ENCODE measurements around the gene DCUN1D1.
A peak's percentile ranks its signal among the peaks of the same experiment; 100 is the strongest.

Gene DCUN1D1

GRCh38 chr3:182989566-182989965 lies 9.2 kb upstream of the DCUN1D1 start:
- H3K4me3 ChIP-seq (ENCODE audit: insufficient read length, low read depth) = no peak overlapping the region
- DNase-seq (ENCODE audit: low read depth, low spot score) = no peak
- TF ChIP-seq YY1 (IDR thresholded peaks at IDR 0.05; ENCODE audit: insufficient read depth, insufficient read length) = no peak
- no peak for TF ChIP-seq ZNF274 (IDR thresholded peaks at IDR 0.05; ENCODE audit: low read depth, low read length)
- no peak for TF ChIP-seq SUZ12 (IDR thresholded peaks at IDR 0.05; ENCODE audit: extremely low read depth, insufficient read depth, insufficient read length)

GRCh38 chr3:182986021-182986420 lies 5.7 kb upstream of the DCUN1D1 start:
- TF ChIP-seq SUZ12 (IDR thresholded peaks at IDR 0.05; ENCODE audit: extremely low read depth, insufficient read depth, insufficient read length) = no peak
- TF ChIP-seq ZNF274 (IDR thresholded peaks at IDR 0.05; ENCODE audit: low read depth, low read length) = no peak
- Histone ChIP-seq H3K36me3 (ENCODE audit: insufficient read depth, insufficient read length, low read length) (no peaks in the 10 kb centered on the region), H3K4me1 (ENCODE audit: insufficient read depth, insufficient read length) (peaks cover 3% of the 10 kb centered on the region), H3K9me3 (ENCODE audit: insufficient read depth, low read length) (no peaks in the 10 kb centered on the region), H3K9ac (ENCODE audit: insufficient read length, low read depth) (no peak overlapping the region), H3K4me3 (ENCODE audit: insufficient read length, low read depth) (no peak overlapping the region), H3K27me3 (ENCODE audit: insufficient read depth, insufficient read length) (no peaks in the 10 kb centered on the region)
- DNase-seq (ENCODE audit: low read depth, low spot score) = no peak

More at GRCh38 chr3:182989566-182989965, 9.2 kb upstream of the DCUN1D1 start:
- H3K9ac ChIP-seq (ENCODE audit: insufficient read length, low read depth) = no peak overlapping the region
- H3K4me1 ChIP-seq (ENCODE audit: insufficient read depth, insufficient read length) = no peaks in the 10 kb centered on the region
- no peaks in the 10 kb centered on the region for H3K27me3 ChIP-seq (ENCODE audit: insufficient read depth, insufficient read length)
- H3K9me3 ChIP-seq (ENCODE audit: insufficient read depth, low read length) = no peaks in the 10 kb centered on the region
- H3K36me3 ChIP-seq (ENCODE audit: insufficient read depth, insufficient read length, low read length) = no peaks in the 10 kb centered on the region

- no peak overlapping the region for H3K4me3 ChIP-seq (ENCODE audit: insufficient read length, low read depth)
- H3K9me3 ChIP-seq (ENCODE audit: insufficient read depth, low read length) = no peaks in the 10 kb centered on the region
- TF ChIP-seq YY1 (IDR thresholded peaks at IDR 0.05; ENCODE audit: insufficient read depth, insufficient read length) (no peak), SUZ12 (IDR thresholded peaks at IDR 0.05; ENCODE audit: extremely low read depth, insufficient read depth, insufficient read length) (no peak), ZNF274 (IDR thresholded peaks at IDR 0.05; ENCODE audit: low read depth, low read length) (no peak)
- H3K27me3 ChIP-seq (ENCODE audit: insufficient read depth, insufficient read length) = no peaks in the 10 kb centered on the region
- peaks cover 5% of the 10 kb centered on the region for H3K4me1 ChIP-seq (ENCODE audit: insufficient read depth, insufficient read length)
- no peak overlapping the region for H3K9ac ChIP-seq (ENCODE audit: insufficient read length, low read depth)
- DNase-seq (ENCODE audit: low read depth, low spot score) = no peak
- H3K36me3 ChIP-seq (ENCODE audit: insufficient read depth, insufficient read length, low read length) = no peaks in the 10 kb centered on the region
These were observed 3.5 kb upstream of the DCUN1D1 start for GRCh38 chr3:182983876-182984275.

GRCh38 chr3:182981038-182981380 lies 671 bp upstream of the DCUN1D1 start:
- Histone ChIP-seq H3K36me3 (ENCODE audit: insufficient read depth, insufficient read length, low read length) (no peaks in the 10 kb centered on the region), H3K9ac (ENCODE audit: insufficient read length, low read depth) (peak overlapping the region; percentile 54), H3K9me3 (ENCODE audit: insufficient read depth, low read length) (no peaks in the 10 kb centered on the region), H3K4me3 (ENCODE audit: insufficient read length, low read depth) (peak overlapping the region; percentile 38), H3K4me1 (ENCODE audit: insufficient read depth, insufficient read length) (peaks cover 5% of the 10 kb centered on the region), H3K27me3 (ENCODE audit: insufficient read depth, insufficient read length) (no peaks in the 10 kb centered on the region)
- no peak for DNase-seq (ENCODE audit: low read depth, low spot score)
- TF ChIP-seq YY1 (IDR thresholded peaks at IDR 0.05; ENCODE audit: insufficient read depth, insufficient read length) = no peak
- TF ChIP-seq ZNF274 (IDR thresholded peaks at IDR 0.05; ENCODE audit: low read depth, low read length) = no peak
- TF ChIP-seq SUZ12 (IDR thresholded peaks at IDR 0.05; ENCODE audit: extremely low read depth, insufficient read depth, insufficient read length) = no peak

GRCh38 chr3:182979674-182980191 lies 605 bp downstream of the DCUN1D1 start:
- Histone ChIP-seq H3K9me3 (ENCODE audit: insufficient read depth, low read length) (no peaks in the 10 kb centered on the region), H3K9ac (ENCODE audit: insufficient read length, low read depth) (peak overlapping the region; percentile 88), H3K27me3 (ENCODE audit: insufficient read depth, insufficient read length) (no peaks in the 10 kb centered on the region), H3K4me3 (ENCODE audit: insufficient read length, low read depth) (peak overlapping the region; percentile 49), H3K36me3 (ENCODE audit: insufficient read depth, insufficient read length, low read length) (no peaks in the 10 kb centered on the region), H3K4me1 (ENCODE audit: insufficient read depth, insufficient read length) (peaks cover 5% of the 10 kb centered on the region)
- DNase-seq (ENCODE audit: low read depth, low spot score) = no peak
- TF ChIP-seq SUZ12 (IDR thresholded peaks at IDR 0.05; ENCODE audit: extremely low read depth, insufficient read depth, insufficient read length) (no peak), ZNF274 (IDR thresholded peaks at IDR 0.05; ENCODE audit: low read depth, low read length) (no peak), YY1 (IDR thresholded peaks at IDR 0.05; ENCODE audit: insufficient read depth, insufficient read length) (no peak)

- no peaks in the 10 kb centered on the region for H3K27me3 ChIP-seq (ENCODE audit: insufficient read depth, insufficient read length)
- H3K4me1 ChIP-seq (ENCODE audit: insufficient read depth, insufficient read length) = peaks cover 5% of the 10 kb centered on the region
- no peaks in the 10 kb centered on the region for H3K9me3 ChIP-seq (ENCODE audit: insufficient read depth, low read length)
- H3K9ac ChIP-seq (ENCODE audit: insufficient read length, low read depth) = peak overlapping the region; percentile 88
- TF ChIP-seq SUZ12 (IDR thresholded peaks at IDR 0.05; ENCODE audit: extremely low read depth, insufficient read depth, insufficient read length) (no peak), ZNF274 (IDR thresholded peaks at IDR 0.05; ENCODE audit: low read depth, low read length) (no peak), YY1 (IDR thresholded peaks at IDR 0.05; ENCODE audit: insufficient read depth, insufficient read length) (no peak)
- no peak for DNase-seq (ENCODE audit: low read depth, low spot score)
- peak overlapping the region; percentile 49 for H3K4me3 ChIP-seq (ENCODE audit: insufficient read length, low read depth)
- H3K36me3 ChIP-seq (ENCODE audit: insufficient read depth, insufficient read length, low read length) = no peaks in the 10 kb centered on the region
These were observed 1.1 kb downstream of the DCUN1D1 start for GRCh38 chr3:182979103-182979673.

- Histone ChIP-seq H3K27me3 (ENCODE audit: insufficient read depth, insufficient read length) (no peaks in the 10 kb centered on the region), H3K4me3 (ENCODE audit: insufficient read length, low read depth) (no peak overlapping the region), H3K9me3 (ENCODE audit: insufficient read depth, low read length) (no peaks in the 10 kb centered on the region), H3K9ac (ENCODE audit: insufficient read length, low read depth) (no peak overlapping the region), H3K36me3 (ENCODE audit: insufficient read depth, insufficient read length, low read length) (no peaks in the 10 kb centered on the region), H3K4me1 (ENCODE audit: insufficient read depth, insufficient read length) (peaks cover 5% of the 10 kb centered on the region)
- TF ChIP-seq ZNF274 (IDR thresholded peaks at IDR 0.05; ENCODE audit: low read depth, low read length) (no peak), YY1 (IDR thresholded peaks at IDR 0.05; ENCODE audit: insufficient read depth, insufficient read length) (no peak), SUZ12 (IDR thresholded peaks at IDR 0.05; ENCODE audit: extremely low read depth, insufficient read depth, insufficient read length) (no peak)
- no peak for DNase-seq (ENCODE audit: low read depth, low spot score)
These were observed 2.0 kb downstream of the DCUN1D1 start for GRCh38 chr3:182978387-182978786.
